Urothelium cell line (cell line): Measurements from ENCODE around the gene DCLK3.

Source experiments
- DNase-seq: peaks from one replicate; pipeline ENCODE4 v3.0.0; 2011; ENCODE audit warnings: low spot score, mixed read lengths
- FAIRE-seq: peaks from 2 replicates; lab custom pipeline; 2011; peaks lifted over from hg19 to GRCh38; lab: Jason Lieb, UNC

DCLK3 gene

GRCh38 chr3:36713904-36714303, 50.4 kb downstream of the DCLK3 start:
- no peak for FAIRE-seq
- no peak for DNase-seq

GRCh38 chr3:36710606-36711005, 53.7 kb downstream of the DCLK3 start:
- DNase-seq = no peak
- no peak for FAIRE-seq

- FAIRE-seq (no peak), DNase-seq (no peak)
These were observed 54.5 kb downstream of the DCLK3 start for GRCh38 chr3:36709826-36710365.

GRCh38 chr3:36709281-36709680, 55.1 kb downstream of the DCLK3 start:
- FAIRE-seq (no peak), DNase-seq (no peak)

GRCh38 chr3:36707623-36708409, 56.5 kb downstream of the DCLK3 start:
- DNase-seq (peak; percentile 49), FAIRE-seq (peak; percentile 35)

GRCh38 chr3:36705015-36705414, 59.3 kb downstream of the DCLK3 start:
- DNase-seq = no peak
- FAIRE-seq = no peak

- DNase-seq = no peak
- no peak for FAIRE-seq
These were observed 60.1 kb downstream of the DCLK3 start for GRCh38 chr3:36704280-36704679.

- DNase-seq (no peak), FAIRE-seq (no peak)
These were observed 63.1 kb downstream of the DCLK3 start for GRCh38 chr3:36701249-36701572.

- FAIRE-seq (no peak), DNase-seq (peak; percentile 76)
These were observed 63.7 kb downstream of the DCLK3 start for GRCh38 chr3:36700537-36701248.

- FAIRE-seq = no peak
These were observed 66.0 kb downstream of the DCLK3 start for GRCh38 chr3:36698314-36698713.

GRCh38 chr3:36697229-36698001, 66.9 kb downstream of the DCLK3 start:
- no peak for FAIRE-seq
- DNase-seq = no peak

More at GRCh38 chr3:36698314-36698713, 66.0 kb downstream of the DCLK3 start:
- no peak for DNase-seq

GRCh38 chr3:36696799-36697198, 67.6 kb downstream of the DCLK3 start:
- no peak for DNase-seq
- FAIRE-seq = no peak

GRCh38 chr3:36695769-36696137, 68.6 kb downstream of the DCLK3 start:
- FAIRE-seq (no peak), DNase-seq (no peak)

- DNase-seq (no peak), FAIRE-seq (no peak)
These were observed 69.1 kb downstream of the DCLK3 start for GRCh38 chr3:36695113-36695768.

- FAIRE-seq = no peak
- DNase-seq = no peak
These were observed 70.7 kb downstream of the DCLK3 start for GRCh38 chr3:36693670-36694069.

GRCh38 chr3:36689560-36689959, 74.8 kb downstream of the DCLK3 start:
- FAIRE-seq (no peak), DNase-seq (no peak)

- DNase-seq (no peak), FAIRE-seq (no peak)
These were observed 75.5 kb downstream of the DCLK3 start for GRCh38 chr3:36688815-36689214.

GRCh38 chr3:36686516-36686915, 77.8 kb downstream of the DCLK3 start:
- DNase-seq (no peak), FAIRE-seq (no peak)

- no peak for FAIRE-seq
- no peak for DNase-seq
These were observed 82.5 kb downstream of the DCLK3 start for GRCh38 chr3:36681867-36682266.

- FAIRE-seq (no peak), DNase-seq (no peak)
These were observed 83.4 kb downstream of the DCLK3 start for GRCh38 chr3:36680952-36681351.
